Raji (cell line): ENCODE results near the gene ROR1.

Source experiments
- POLR2A ChIP-seq: IDR thresholded peaks from 2 replicates; pipeline ENCODE4 v1.6.1; 2011; ENCODE audit warnings: low read depth, low read length, control low read depth; ENCODE audit not compliant: insufficient read depth

The ROR1 gene

DNA sequence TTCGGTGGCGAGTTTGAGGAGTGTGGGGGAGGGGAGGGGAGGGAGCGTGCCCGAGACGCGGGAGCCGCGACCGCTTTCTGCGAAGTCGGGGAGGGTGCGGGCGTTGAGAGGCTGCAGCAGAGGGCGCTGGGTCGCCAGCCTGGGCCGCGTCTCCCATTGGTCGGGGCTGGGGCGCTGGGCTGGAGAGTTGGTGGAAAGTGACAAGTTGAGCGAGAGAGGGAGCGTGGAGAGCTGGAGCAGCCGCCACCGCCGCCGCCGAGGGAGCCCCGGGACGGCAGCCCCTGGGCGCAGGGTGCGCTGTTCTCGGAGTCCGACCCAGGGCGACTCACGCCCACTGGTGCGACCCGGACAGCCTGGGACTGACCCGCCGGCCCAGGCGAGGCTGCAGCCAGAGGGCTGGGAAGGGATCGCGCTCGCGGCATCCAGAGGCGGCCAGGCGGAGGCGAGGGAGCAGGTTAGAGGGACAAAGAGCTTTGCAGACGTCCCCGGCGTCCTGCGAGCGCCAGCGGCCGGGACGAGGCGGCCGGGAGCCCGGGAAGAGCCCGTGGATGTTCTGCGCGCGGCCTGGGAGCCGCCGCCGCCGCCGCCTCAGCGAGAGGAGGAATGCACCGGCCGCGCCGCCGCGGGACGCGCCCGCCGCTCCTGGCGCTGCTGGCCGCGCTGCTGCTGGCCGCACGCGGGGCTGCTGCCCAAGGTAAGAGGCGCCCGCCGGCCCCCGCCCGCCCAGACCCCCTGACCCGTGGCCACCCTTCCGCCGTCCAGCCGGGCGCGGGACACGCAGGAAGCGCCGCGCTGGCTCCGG, at the start of gene ROR1:
TSS of gene ROR1 (plus strand) at position 203 of the 802 bp plus-strand sequence.
- 0 out of 2 replicates have a peak, but pooled peaks have one; percentile 24 for TF ChIP-seq POLR2A

DNA sequence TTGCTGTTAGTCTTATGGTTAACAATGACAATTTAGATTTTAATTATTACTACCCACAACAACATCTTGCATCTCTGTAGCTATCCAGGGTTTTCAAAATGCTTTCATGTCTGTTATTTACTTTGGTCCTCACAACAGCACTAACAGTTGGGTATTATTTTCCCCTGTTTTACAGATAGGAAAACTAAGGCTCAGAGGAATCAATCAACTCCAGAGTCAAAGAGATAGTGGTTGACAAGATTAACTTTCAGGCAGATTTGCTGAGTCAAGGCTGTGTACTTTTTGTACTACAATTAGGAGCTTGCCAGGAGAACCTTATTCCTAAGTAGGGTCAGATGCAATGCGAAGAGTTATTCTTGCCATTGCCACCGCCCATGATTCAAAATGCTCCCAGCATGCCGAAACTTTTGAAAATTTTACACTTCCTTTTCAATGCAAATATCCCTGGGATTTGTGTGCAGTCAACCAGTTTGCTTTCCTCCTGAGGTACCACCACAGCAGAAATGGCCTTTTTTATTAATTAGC, 49.4 kb upstream of the ROR1 start:
- TF ChIP-seq POLR2A: no peak

GRCh38 chr1:63728611-63729226, 45.1 kb upstream of the ROR1 start:
- TF ChIP-seq POLR2A: no peak

GRCh38 chr1:63729227-63729620, 44.6 kb upstream of the ROR1 start:
- no peak for TF ChIP-seq POLR2A

- no peak for TF ChIP-seq POLR2A
These were observed 43.6 kb upstream of the ROR1 start for GRCh38 chr1:63730211-63730610.

- TF ChIP-seq POLR2A: no peak
These were observed 42.4 kb upstream of the ROR1 start for GRCh38 chr1:63731117-63732043.

DNA sequence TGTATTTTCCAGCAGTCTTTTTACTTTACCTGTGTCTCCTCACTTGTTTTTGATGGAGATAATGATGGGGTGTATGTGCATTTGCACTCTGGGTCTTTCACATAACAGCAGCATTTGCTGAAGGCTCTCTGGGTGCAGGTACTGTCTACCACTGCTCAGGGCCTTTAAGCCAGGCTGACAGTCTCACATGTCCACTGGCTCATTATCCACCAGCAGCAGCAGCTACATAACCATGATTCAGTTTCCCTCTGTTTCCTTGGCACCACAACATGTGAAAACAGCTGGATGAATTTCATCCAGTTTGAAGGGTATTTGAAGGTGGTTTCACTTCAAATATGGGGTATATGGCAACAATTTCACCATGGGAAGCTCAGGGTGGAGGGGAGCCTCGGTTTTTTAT, 41.2 kb upstream of the ROR1 start:
- no peak for TF ChIP-seq POLR2A

DNA sequence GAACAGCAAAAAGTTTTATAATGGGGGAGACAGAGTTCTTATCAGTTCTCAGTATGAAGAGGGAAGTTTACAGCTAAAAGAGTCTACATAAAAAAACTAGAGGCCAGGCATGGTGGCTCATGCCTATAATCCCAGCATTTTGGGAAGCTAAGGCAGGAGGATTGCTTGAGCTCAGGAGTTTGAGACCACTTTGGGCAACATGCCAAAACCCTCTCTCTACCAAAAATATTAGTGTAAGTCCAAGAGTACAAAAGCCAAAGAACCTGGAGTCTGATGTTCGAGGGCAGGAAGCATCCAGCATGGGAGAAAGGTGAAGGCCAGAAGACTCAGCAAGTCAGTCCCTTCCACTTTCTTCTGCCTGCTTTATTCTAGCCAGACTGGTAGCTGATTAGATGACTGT, 35.0 kb upstream of the ROR1 start:
- TF ChIP-seq POLR2A: no peak

DNA sequence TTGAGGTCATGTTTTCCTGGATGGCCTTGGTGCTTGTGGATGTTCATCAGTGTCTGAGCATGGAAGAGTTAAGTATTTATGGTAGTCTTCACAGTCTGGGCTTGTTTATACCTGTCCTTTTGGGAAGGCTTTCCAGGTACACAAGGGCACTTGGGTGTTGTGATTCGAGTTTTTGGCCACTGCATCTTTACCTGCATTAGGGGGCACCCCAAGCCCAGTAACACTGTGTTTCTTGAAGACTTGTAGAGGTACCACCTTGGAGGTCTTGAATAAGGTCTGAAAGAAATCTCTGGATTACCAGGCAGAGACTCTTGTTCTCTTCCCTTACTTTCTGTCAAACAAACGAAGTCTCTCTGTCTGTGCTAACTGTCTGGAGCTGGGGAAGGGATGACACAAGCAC, 34.4 kb upstream of the ROR1 start:
- no peak for TF ChIP-seq POLR2A

DNA sequence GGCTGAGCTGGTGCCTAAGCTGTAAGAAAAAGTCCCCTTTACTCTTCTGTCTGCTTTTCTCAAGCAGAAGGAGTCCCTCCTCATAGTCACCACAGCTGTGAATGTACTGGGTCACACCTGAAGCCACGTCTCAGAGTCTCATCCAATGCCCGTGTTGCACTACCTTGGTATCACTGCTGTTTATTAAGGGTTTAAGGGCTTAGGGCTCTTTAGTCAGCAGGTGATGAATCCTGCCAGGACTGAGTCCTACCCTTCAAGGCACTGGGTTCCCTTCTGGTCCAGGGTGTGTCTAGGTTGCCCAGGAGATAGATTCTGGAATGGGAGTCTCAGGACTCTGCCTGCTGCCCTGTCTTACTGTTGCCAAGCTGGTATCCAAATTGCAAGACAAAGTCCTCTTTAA, 33.4 kb upstream of the ROR1 start:
- no peak for TF ChIP-seq POLR2A

DNA sequence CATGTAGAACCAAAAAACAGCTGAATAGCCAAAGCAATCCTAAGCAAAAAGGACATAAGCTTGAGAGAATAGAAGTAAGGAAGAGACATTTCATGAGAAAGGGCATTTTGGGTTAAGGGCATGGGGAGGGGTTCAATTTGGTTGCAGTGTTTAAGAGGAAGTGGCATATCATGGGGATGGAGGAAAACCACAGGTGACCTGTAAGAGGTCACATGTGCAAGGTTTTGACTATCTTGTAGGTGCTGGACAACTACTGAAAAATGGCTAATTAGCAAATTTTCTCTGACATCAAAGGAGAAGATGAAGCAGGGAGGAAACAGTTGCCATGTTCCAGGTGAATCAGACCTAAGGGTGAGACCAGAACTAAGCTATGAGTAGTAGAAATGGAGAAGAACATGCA, 31.3 kb upstream of the ROR1 start:
- TF ChIP-seq POLR2A: no peak

- no peak for TF ChIP-seq POLR2A
These were observed 30.0 kb upstream of the ROR1 start for GRCh38 chr1:63743781-63744180.

DNA sequence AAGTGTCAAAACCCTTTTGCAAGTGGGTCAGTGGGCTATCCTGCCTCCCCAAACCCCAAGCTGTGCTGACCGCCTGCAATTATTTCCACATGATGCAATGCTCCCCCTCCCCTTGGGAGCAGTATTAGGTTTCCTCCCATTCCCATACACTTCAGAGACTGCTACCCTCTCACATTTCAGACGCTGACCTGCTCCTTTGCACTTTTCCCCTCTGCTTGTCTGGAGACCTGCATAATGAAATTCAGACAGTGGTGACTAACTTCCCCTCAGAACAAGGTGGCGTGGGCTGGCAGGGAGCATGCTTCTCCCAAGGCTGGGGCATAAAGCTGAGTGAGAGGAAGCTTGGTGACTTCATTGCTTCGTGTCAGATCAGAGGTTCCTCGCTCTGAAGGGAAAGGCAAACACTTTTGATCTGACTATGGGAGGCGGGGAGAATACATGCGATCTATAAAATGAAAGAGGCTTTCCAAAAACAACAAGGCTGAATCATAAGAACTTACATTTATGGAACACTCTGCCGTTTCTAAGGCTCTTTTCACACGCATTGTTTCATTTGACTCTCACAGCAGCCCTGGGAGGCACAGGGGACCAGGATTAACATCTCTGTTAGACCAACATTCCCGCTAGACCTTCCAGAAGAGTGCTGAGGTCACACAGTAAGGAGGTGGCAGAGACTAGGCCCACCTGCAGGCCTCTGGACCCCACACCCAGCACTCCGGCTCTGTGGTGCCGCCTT, 27.5 kb upstream of the ROR1 start:
- TF ChIP-seq POLR2A: no peak

DNA sequence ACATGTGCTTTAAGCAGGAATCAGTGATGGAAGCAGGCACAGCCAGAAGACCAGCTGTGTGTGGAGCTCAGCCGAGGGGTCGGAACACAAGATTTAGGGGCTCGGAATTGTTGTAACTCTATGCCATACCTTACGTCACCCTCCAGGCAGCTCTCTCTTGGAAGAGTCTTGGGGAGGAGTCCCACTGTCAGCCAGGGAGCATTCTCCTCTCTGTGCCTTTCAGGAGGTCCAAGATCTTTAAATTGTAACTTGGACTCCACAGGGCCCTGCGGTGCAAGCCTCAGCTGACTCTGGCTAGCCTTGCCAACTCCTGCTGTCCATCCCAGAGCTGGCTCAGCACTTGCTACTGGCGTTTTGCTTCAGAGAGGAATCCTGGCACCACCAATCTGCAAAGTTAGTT, 26.4 kb upstream of the ROR1 start:
- TF ChIP-seq POLR2A: no peak
